Right renal cortex interstitium (tissue), 3 donors: ENCODE data around the gene CARD14. TPM values are rescaled to one million over a fixed set of nuclear protein-coding genes. Genes with fewer than 3 reads are reported as not detected.
"Not testable (repeated sequence)": the region's sequence is repeated elsewhere in the genome, so short reads cannot be mapped to it uniquely, and the experiment has no call there.

Experiments
- DNase-seq, 3 donors: peaks; one replicate each; pipeline ENCODE4 v3.0.0-alpha.2; 2013; ENCODE audit warnings: low read depth in 3 of 3, low spot score in 2 of 3
- polyA plus RNA-seq, 3 donors: library from polyadenylated mRNA; unstranded; fragments of 120-200 nt; gene quantifications; one replicate each; pipeline ENCODE4 v1.2.1, GENCODE V29; 2013; ENCODE audit not compliant: insufficient read length in 3 of 3

CARD14 gene
- polyA plus RNA-seq, 3 donors, result 0.57 to 0.93 (median 0.83) TPM

- DNase-seq, result no peak
Measured at GRCh38 chr17:80247561-80247960, 77.7 kb downstream of the CARD14 start.

GRCh38 chr17:80248001-80248893 lies 78.4 kb downstream of the CARD14 start:
- no peak for DNase-seq

GRCh38 chr17:80248894-80249710 lies 79.3 kb downstream of the CARD14 start:
- no peak for DNase-seq

- no peak for DNase-seq
Measured at GRCh38 chr17:80251966-80252365, 82.1 kb downstream of the CARD14 start.

- peak in 1 of 3 donors; percentile 31 for DNase-seq
Measured at GRCh38 chr17:80252871-80253270, 83.0 kb downstream of the CARD14 start.

- no peak for DNase-seq
Measured at GRCh38 chr17:80253631-80254395, 84.0 kb downstream of the CARD14 start.

GRCh38 chr17:80254396-80255251 lies 84.8 kb downstream of the CARD14 start:
- DNase-seq, result peak in 2 of 3 donors; percentile 63 to 69

- DNase-seq, result no peak
Measured at GRCh38 chr17:80256034-80256350, 86.2 kb downstream of the CARD14 start.

GRCh38 chr17:80257716-80258213 lies 87.9 kb downstream of the CARD14 start:
- no peak for DNase-seq

- not testable (repeated sequence) for DNase-seq
Measured at GRCh38 chr17:80258296-80258695, 88.5 kb downstream of the CARD14 start.

Other genes with a start within 250 kb of the CARD14 start
- 10 to 100 TPM; 31.3 to 32.7 (median 31.5) TPM for gene TBC1D16, start 134.2 kb upstream of the CARD14 start, polyA plus RNA-seq
- gene CCDC40, start 133.4 kb upstream of the CARD14 start, polyA plus RNA-seq, result 10 to 100 TPM in 1 of 3 donors, 1 to 10 TPM in 2; 9.4 to 15.6 (median 9.6) TPM
- 10 to 100 TPM; 31.4 to 44.4 (median 33.3) TPM for gene GAA, start 68.4 kb upstream of the CARD14 start, polyA plus RNA-seq
- gene EIF4A3, start 22.9 kb upstream of the CARD14 start, polyA plus RNA-seq, result 100 to 1,000 TPM; 122 to 138 (median 127) TPM
- 10 to 100 TPM; 29.3 to 30.7 (median 29.4) TPM for gene SGSH, start 50.3 kb downstream of the CARD14 start, polyA plus RNA-seq
- 10 to 100 TPM; 20.2 to 22.7 (median 22.4) TPM for gene SLC26A11, start 50.4 kb downstream of the CARD14 start, polyA plus RNA-seq
- 10 to 100 TPM; 47.5 to 56.8 (median 50.5) TPM for gene RNF213, start 90.8 kb downstream of the CARD14 start, polyA plus RNA-seq
- gene ENDOV, start 245.1 kb downstream of the CARD14 start, polyA plus RNA-seq, result 10 to 100 TPM; 24.3 to 28.9 (median 25.6) TPM